CD4-positive, alpha-beta T cell treated with Interleukin-1 beta for 1 hour (primary cell): ENCODE results near the gene INTS6.
"Not testable (repeated sequence)": the region's sequence is repeated elsewhere in the genome, so short reads cannot be mapped to it uniquely, and the experiment has no call there.

Experiments used
- DNase-seq, 2 donors: peaks; one replicate each; pipeline ENCODE4 v3.0.0-alpha.2; 2020 to 2022

INTS6 gene

GRCh38 chr13:51455532-51455931 lies 2.7 kb upstream of the INTS6 start:
- no peak for DNase-seq

GRCh38 chr13:51453959-51454703 lies 1.3 kb upstream of the INTS6 start:
- no peak for DNase-seq

GRCh38 chr13:51453207-51453958 lies 547 bp upstream of the INTS6 start:
- DNase-seq, result peak; percentile 84 to 90

- DNase-seq, result peak; percentile 82 to 84
These were observed 1.1 kb downstream of the INTS6 start for GRCh38 chr13:51451467-51452360.

- no peak for DNase-seq
These were observed 1.7 kb downstream of the INTS6 start for GRCh38 chr13:51451134-51451466.

GRCh38 chr13:51449018-51449417 lies 3.8 kb downstream of the INTS6 start:
- DNase-seq, result no peak

- peak in 1 of 2 donors; percentile 26 for DNase-seq
These were observed 7.9 kb downstream of the INTS6 start for GRCh38 chr13:51444922-51445321.

- DNase-seq, result no peak
These were observed 12.5 kb downstream of the INTS6 start for GRCh38 chr13:51440381-51440780.

GRCh38 chr13:51437550-51438127 lies 15.2 kb downstream of the INTS6 start:
- DNase-seq, result no peak

- DNase-seq, result peak in 1 of 2 donors; percentile 47
These were observed 17.7 kb downstream of the INTS6 start for GRCh38 chr13:51435002-51435578.

- DNase-seq, result no peak
These were observed 20.3 kb downstream of the INTS6 start for GRCh38 chr13:51432576-51432975.

GRCh38 chr13:51426982-51427381 lies 25.9 kb downstream of the INTS6 start:
- DNase-seq, result no peak

GRCh38 chr13:51425410-51426042 lies 27.3 kb downstream of the INTS6 start:
- DNase-seq, result no peak

- DNase-seq, result no peak
These were observed 29.1 kb downstream of the INTS6 start for GRCh38 chr13:51423766-51424165.

- no peak for DNase-seq
These were observed 30.4 kb downstream of the INTS6 start for GRCh38 chr13:51422484-51422883.

GRCh38 chr13:51420681-51421490 lies 31.9 kb downstream of the INTS6 start:
- no peak for DNase-seq

GRCh38 chr13:51419001-51419636 lies 33.7 kb downstream of the INTS6 start:
- DNase-seq, result no peak

GRCh38 chr13:51417716-51418115 lies 35.1 kb downstream of the INTS6 start:
- DNase-seq, result no peak

GRCh38 chr13:51416107-51416506 lies 36.7 kb downstream of the INTS6 start:
- DNase-seq, result no peak

GRCh38 chr13:51415339-51415738 lies 37.5 kb downstream of the INTS6 start:
- DNase-seq, result not testable (repeated sequence)

- DNase-seq, result no peak
These were observed 40.4 kb downstream of the INTS6 start for GRCh38 chr13:51412431-51412830.
